ENCODE measurements around the gene REXO1.
"Not testable (repeated sequence)": the region's sequence is repeated elsewhere in the genome, so short reads cannot be mapped to it uniquely, and the experiment has no call there.

Gene REXO1

GRCh38 chr19:1799695-1800342, 48.5 kb downstream of the REXO1 start:
- no peak overlapping the region for H3K4me3 ChIP-seq (ENCODE audit: low read length)
- DNase-seq (ENCODE audit: low read depth), result no peak
- no peak for TF ChIP-seq CTCF (IDR thresholded peaks at IDR 0.05; ENCODE audit: insufficient read depth, low read depth, low read length, missing control alignments)

- H3K4me3 ChIP-seq (ENCODE audit: low read length); DNase-seq (ENCODE audit: low read depth): not testable (repeated sequence)
These were observed 51.0 kb downstream of the REXO1 start for GRCh38 chr19:1797313-1797712.

DNA sequence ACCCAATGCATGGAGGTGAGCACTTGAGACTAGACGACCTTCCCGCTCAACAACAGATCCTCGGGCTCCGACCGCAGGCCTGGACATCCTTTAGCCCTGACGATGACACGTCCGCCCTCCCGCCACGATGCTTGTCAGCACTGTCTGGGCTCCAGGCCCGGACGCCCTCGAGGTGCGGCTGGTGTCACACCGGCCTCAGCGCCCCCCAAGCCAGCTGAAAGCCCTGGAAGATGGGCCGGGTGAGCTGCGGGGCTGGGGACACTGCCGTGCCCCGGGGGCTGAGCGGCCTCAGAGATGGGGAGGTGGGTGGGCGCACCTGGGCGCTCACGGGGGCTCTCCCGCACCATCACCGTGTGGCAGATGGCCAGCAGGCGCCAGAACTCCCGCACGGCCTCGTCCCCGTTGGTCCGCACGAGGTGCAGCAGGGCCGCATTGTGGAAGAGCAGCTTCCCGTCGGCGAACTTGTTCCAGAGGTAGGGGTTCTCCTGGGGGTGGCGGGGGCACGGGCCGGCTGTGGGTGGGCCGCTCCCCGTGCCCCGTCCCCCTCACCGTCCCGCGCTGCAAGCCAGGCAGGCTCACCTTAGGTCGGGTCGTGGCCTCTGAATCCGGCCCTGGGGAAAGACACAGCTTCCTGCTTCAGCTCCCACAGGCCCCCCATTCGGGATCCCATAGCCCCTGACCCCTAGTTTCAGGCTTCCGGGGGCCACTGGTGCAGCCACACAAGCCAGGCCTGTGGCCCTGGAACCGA, 51.7 kb downstream of the REXO1 start:
- DNase-seq (ENCODE audit: low read depth), result no peak
- TF ChIP-seq CTCF (IDR thresholded peaks at IDR 0.05; ENCODE audit: insufficient read depth, low read depth, low read length, missing control alignments), result no peak
- no peak overlapping the region for H3K4me3 ChIP-seq (ENCODE audit: low read length)

DNA sequence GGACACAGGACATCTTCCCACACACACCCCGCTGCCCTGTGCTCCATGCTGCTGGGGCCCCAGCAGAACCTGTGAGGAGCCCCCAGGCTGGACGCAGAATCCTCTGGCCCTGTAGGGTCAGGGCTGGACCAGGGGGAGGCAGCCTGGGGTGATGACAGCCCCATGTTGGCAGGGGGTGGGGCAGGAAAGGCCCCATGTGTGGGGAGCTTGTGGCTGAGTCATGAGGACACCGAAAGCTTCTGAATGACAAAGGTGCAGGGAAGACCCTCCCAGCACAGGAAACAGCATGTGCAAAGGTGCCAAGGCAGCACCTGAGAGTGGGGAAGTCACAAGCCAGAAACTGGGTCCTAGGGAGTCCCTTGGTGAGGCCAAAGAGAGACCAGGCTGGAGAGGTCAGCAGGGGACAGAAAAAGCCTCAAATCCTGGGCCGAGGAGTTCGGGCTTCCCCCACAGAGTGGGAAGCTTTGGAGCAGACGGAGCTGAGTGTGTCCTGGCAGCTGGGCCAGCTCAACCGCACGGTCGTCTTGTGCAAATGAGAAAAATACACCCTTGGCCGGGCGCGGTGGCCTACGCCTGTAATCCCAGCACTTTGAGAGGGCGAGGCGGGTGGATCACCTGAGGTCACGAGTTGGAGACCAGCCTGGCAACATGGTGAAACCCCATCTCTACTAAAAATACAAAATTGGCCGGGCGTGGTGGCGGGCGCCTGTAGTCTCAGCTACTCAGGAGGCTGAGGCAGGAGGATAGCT, 53.7 kb downstream of the REXO1 start:
- DNase-seq (ENCODE audit: low read depth), result no peak
- TF ChIP-seq CTCF (IDR thresholded peaks at IDR 0.05; ENCODE audit: insufficient read depth, low read depth, low read length, missing control alignments), result no peak
- H3K4me3 ChIP-seq (ENCODE audit: low read length), result no peak overlapping the region

GRCh38 chr19:1791879-1792278, 56.4 kb downstream of the REXO1 start:
- no peak overlapping the region for H3K4me3 ChIP-seq (ENCODE audit: low read length)
- no peak for TF ChIP-seq CTCF (IDR thresholded peaks at IDR 0.05; ENCODE audit: insufficient read depth, low read depth, low read length, missing control alignments)
- no peak for DNase-seq (ENCODE audit: low read depth)

- H3K4me3 ChIP-seq (ENCODE audit: low read length), result no peak overlapping the region
- TF ChIP-seq CTCF (IDR thresholded peaks at IDR 0.05; ENCODE audit: insufficient read depth, low read depth, low read length, missing control alignments), result no peak
- DNase-seq (ENCODE audit: low read depth), result no peak
These were observed 58.1 kb downstream of the REXO1 start for GRCh38 chr19:1790054-1790792.

All from epithelial cell of esophagus (primary cell).